HCT116 (cell line): ENCODE results near the gene TSSK6. TPM values are rescaled to one million over a fixed set of nuclear protein-coding genes. Genes with fewer than 3 reads are reported as not detected.

Experiments used
- ATAC-seq: fragments of 200-7000 bp; cut with Tn5 transposase; 2 replicates; pipeline ENCODE4 v1.9.1; 2020; ENCODE audit warnings: mild to moderate bottlenecking, moderate library complexity
- BruUV-seq: library from RNA; stranded (reverse); fragments of 400-500 nt; replicated peaks from 2 replicates; lab custom pipeline; 2021; lab: Mats Ljungman, UMichigan
- CTCF ChIA-PET: fragments of 300-600 bp; sonication (Branson Sonifier 250); formaldehyde crosslinking; loops from one replicate; lab custom pipeline; 2021; ENCODE audit warnings: antibody characterized with exemption; lab: Charles Lee
- POLR2A ChIA-PET: fragments of 300-600, 350-600 bp; sonication (Branson Sonifier 250); formaldehyde crosslinking; loops from one replicate; lab custom pipeline; 2021; ENCODE audit warnings: antibody characterized with exemption; lab: Charles Lee
- RAD21 ChIA-PET, 2 experiments: fragments of 300-600 bp; sonication (Branson Sonifier 250); formaldehyde crosslinking; loops; one replicate each; lab custom pipeline; 2023; ENCODE audit warnings: low total read pairs in 2 of 2; ENCODE audit not compliant: uncharacterized antibody in 2 of 2, unreplicated experiment in 2 of 2, low non-redundant PET in 1 of 2; lab: Charles Lee
- DNase-seq: peaks from one replicate; pipeline ENCODE4 v3.0.0-alpha.2; 2010; ENCODE audit warnings: low read depth, low spot score
- H2AFZ ChIP-seq: fragments of 200-600 bp; shearing (Covaris generic), sonication (generic); 2 replicates; pipeline ENCODE4 v1.6.1; 2017; ENCODE audit warnings: low read depth, mixed run types, mixed read lengths, antibody characterized with exemption, low read length; ENCODE audit not compliant: poor library complexity, severe bottlenecking
- H3K27ac ChIP-seq: 2 replicates; pipeline ENCODE4 v1.5.1; 2012; ENCODE audit warnings: low read depth, low read length
- H3K27me3 ChIP-seq: fragments of 200-600 bp; sonication (generic); 2 replicates; pipeline ENCODE4 v1.6.1; 2016; ENCODE audit warnings: mixed run types, low read length, mixed read lengths; ENCODE audit not compliant: insufficient read depth
- H3K36me3 ChIP-seq, 2 experiments: fragments of 200-500 bp in 1 of 2; fragments of 200-600 bp in 1 of 2; sonication (Bioruptor generic) in 1 of 2; sonication (generic) in 1 of 2; 2 replicates each; pipeline versions ENCODE4 v1.5.1 to v1.6.1; 2014 to 2016; ENCODE audit warnings: low read length in 2 of 2, inconsistent platforms in 1 of 2, mixed read lengths in 1 of 2, mixed run types in 1 of 2; ENCODE audit not compliant: insufficient read depth in 2 of 2, control insufficient read depth in 1 of 2
- H3K4me1 ChIP-seq, 2 experiments: fragments of 200-600 bp in 1 of 2; sonication (generic) in 1 of 2; 2 replicates each; pipeline versions ENCODE4 v1.5.1 to v1.6.1; 2012 to 2017; ENCODE audit warnings: low read length in 2 of 2, inconsistent platforms in 1 of 2, mild to moderate bottlenecking in 1 of 2, mixed read lengths in 1 of 2, mixed run types in 1 of 2, moderate library complexity in 1 of 2; ENCODE audit not compliant: insufficient read depth in 2 of 2, control insufficient read depth in 1 of 2
- H3K4me2 ChIP-seq: fragments of 200-600 bp; sonication (generic); 2 replicates; pipeline ENCODE4 v1.6.1; 2017; ENCODE audit warnings: mixed run types, low read length, mixed read lengths
- H3K4me3 ChIP-seq, 2 experiments: fragments of 200-600 bp in 1 of 2; sonication (generic) in 1 of 2; replicated peaks in 1 of 2; 2 replicates each; pipeline ENCODE4 v1.5.1; 2011 to 2016; ENCODE audit warnings: low read length in 2 of 2, control low read depth in 1 of 2, low read depth in 1 of 2, mild to moderate bottlenecking in 1 of 2, mixed read lengths in 1 of 2, mixed run types in 1 of 2
- H3K79me2 ChIP-seq: fragments of 200-600 bp; sonication (generic); 2 replicates; pipeline ENCODE4 v1.6.1; 2017; ENCODE audit warnings: mild to moderate bottlenecking, mixed run types, low read length, moderate library complexity, mixed read lengths; ENCODE audit not compliant: insufficient read depth
- H3K9ac ChIP-seq: fragments of 200-600 bp; sonication (generic); 2 replicates; pipeline ENCODE4 v1.6.1; 2016; ENCODE audit warnings: low read length, mixed read lengths
- H3K9me2 ChIP-seq: fragments of 200-600 bp; sonication (generic), shearing (Covaris generic); 2 replicates; pipeline ENCODE4 v1.6.1; 2017; ENCODE audit warnings: mixed run types, mild to moderate bottlenecking, moderate library complexity; ENCODE audit not compliant: insufficient read depth
- H3K9me3 ChIP-seq, 2 experiments: fragments of 200-500 bp in 1 of 2; fragments of 200-600 bp in 1 of 2; sonication (Bioruptor generic) in 1 of 2; sonication (generic) in 1 of 2; 2 replicates each; pipeline ENCODE4 v1.6.1; 2014 to 2017; ENCODE audit warnings: low read length in 2 of 2, mixed read lengths in 2 of 2, inconsistent platforms in 1 of 2, low read depth in 1 of 2, mild to moderate bottlenecking in 1 of 2, mixed run types in 1 of 2, moderate library complexity in 1 of 2; ENCODE audit not compliant: control insufficient read depth in 1 of 2, insufficient read depth in 1 of 2
- H4K20me1 ChIP-seq: fragments of 200-600 bp; sonication (generic), shearing (Covaris generic); 2 replicates; pipeline ENCODE4 v1.6.1; 2017; ENCODE audit warnings: mixed run types, mild to moderate bottlenecking, moderate library complexity; ENCODE audit not compliant: insufficient read depth
- CBX3 ChIP-seq: IDR thresholded peaks from 2 replicates; pipeline ENCODE4 v1.6.1; 2012; ENCODE audit warnings: low read depth
- CEBPB ChIP-seq: IDR thresholded peaks from 2 replicates; pipeline ENCODE4 v1.6.1; 2012; ENCODE audit warnings: low read depth
- EGR1 ChIP-seq: IDR thresholded peaks from 2 replicates; pipeline ENCODE4 v1.6.1; 2012; ENCODE audit warnings: low read depth
- EZH2 ChIP-seq: fragments of 200-600 bp; sonication (generic); IDR thresholded peaks from 2 replicates; pipeline ENCODE4 v1.6.1; 2017; ENCODE audit warnings: antibody characterized with exemption, mixed run types
- EZH2phosphoT487 ChIP-seq: fragments of 200-600 bp; IDR thresholded peaks from 2 replicates; pipeline ENCODE4 v1.6.1; 2018; ENCODE audit warnings: antibody characterized with exemption, borderline replicate concordance
- FOSL1 ChIP-seq: IDR thresholded peaks from 2 replicates; pipeline ENCODE4 v1.6.1; 2012; ENCODE audit warnings: low read depth
- JUND ChIP-seq: IDR thresholded peaks from 2 replicates; pipeline ENCODE4 v1.6.1; 2012
- MAX ChIP-seq: IDR thresholded peaks from 2 replicates; pipeline ENCODE4 v1.6.1; 2012
- RAD21 ChIP-seq: IDR thresholded peaks from 2 replicates; pipeline ENCODE4 v1.6.1; 2012; ENCODE audit warnings: low read depth, mild to moderate bottlenecking
- SP1 ChIP-seq: IDR thresholded peaks from 2 replicates; pipeline ENCODE4 v1.6.1; 2012; ENCODE audit warnings: low read depth
- SRF ChIP-seq: IDR thresholded peaks from 2 replicates; pipeline ENCODE4 v1.6.1; 2012; ENCODE audit warnings: low read depth
- TCF7L2 ChIP-seq: IDR thresholded peaks from 2 replicates; pipeline ENCODE4 v1.7.0; 2011; ENCODE audit warnings: borderline replicate concordance, inconsistent platforms; ENCODE audit not compliant: insufficient read depth, insufficient read length; ENCODE audit errors: extremely low read depth
- YY1 ChIP-seq: IDR thresholded peaks from 2 replicates; pipeline ENCODE4 v1.6.1; 2011; ENCODE audit warnings: low read length, low read depth, moderate library complexity, mild to moderate bottlenecking; ENCODE audit not compliant: insufficient replicate concordance; ENCODE audit errors: extremely low read depth
- ZFX ChIP-seq: fragments of 450-650 bp; IDR thresholded peaks from 2 replicates; pipeline ENCODE4 v1.6.1; 2017
- ZNF274 ChIP-seq: fragments of 200-500 bp; sonication (Bioruptor generic); IDR thresholded peaks from 2 replicates; pipeline ENCODE4 v1.6.1; 2014; ENCODE audit warnings: mild to moderate bottlenecking, low read depth, low read length, inconsistent platforms
- intact Hi-C: fragments of 100-400 bp; cut with micrococcal nuclease; formaldehyde crosslinking; loops from 2 replicates; pipeline ENCODE4 v1.10.0; 2022
- total RNA-seq: library from RNA; stranded (reverse); gene quantifications from one replicate; pipeline ENCODE4 v1.2.1, GENCODE V29; 2021; ENCODE audit not compliant: unreplicated experiment
- TF ChIP-seq, protein P1 (sequence below), 3 experiments: fragments of 200-600 bp in 1 of 3; sonication (generic) in 1 of 3; IDR thresholded peaks in 2 of 3; conservative IDR thresholded peaks in 1 of 3; 2 replicates each; pipeline ENCODE4 v1.5.1; 2012 to 2017; ENCODE audit warnings: low read depth in 2 of 3, low read length in 2 of 3, antibody characterized with exemption in 1 of 3, borderline replicate concordance in 1 of 3, control low read depth in 1 of 3, mild to moderate bottlenecking in 1 of 3, mixed read lengths in 1 of 3, mixed run types in 1 of 3, moderate library complexity in 1 of 3; ENCODE audit not compliant: insufficient read depth in 1 of 3
- TF ChIP-seq, protein P2 (sequence below): IDR thresholded peaks from 2 replicates; pipeline ENCODE4 v1.6.1; 2012

The TSSK6 gene
- total RNA-seq, 1 experiment from 2014 or later = 4.1 TPM

DNA sequence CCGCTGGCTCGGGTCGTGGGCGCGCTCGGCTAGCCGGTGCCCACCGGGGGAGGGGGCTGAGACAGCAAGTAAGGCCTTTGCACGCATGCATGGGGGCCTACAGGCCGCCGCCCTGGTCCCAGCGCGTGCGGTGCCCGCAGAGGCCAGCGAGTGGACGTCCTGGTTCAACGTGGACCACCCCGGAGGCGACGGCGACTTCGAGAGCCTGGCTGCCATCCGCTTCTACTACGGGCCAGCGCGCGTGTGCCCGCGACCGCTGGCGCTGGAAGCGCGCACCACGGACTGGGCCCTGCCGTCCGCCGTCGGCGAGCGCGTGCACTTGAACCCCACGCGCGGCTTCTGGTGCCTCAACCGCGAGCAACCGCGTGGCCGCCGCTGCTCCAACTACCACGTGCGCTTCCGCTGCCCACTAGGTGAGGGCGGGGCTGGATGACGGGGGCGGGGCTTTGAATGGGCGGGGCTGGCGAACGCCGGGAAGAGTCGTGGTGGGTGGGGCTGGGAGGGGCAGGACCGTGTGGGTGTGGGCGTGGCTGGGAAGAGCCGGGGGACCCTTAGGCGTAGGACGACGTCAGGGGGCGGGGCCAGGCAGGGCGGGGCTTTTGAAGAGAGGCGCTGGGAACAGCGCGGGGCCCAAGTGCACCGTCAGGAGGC lies 24.8 kb upstream of the TSSK6 start:
- ChIA-PET CTCF (interaction anchor here (0.6 to 2.8 kb wide), 2 partner anchors 14 to 195 kb away, joined by 3 to 52 read pairs; no protein-coding TSS in a partner anchor), POLR2A (interaction anchor here (1.2 to 1.3 kb wide), 2 partner anchors 24 to 124 kb away, joined by 3 read pairs; partner anchors contain the start of gene ATP13A1), RAD21 (no interaction called here)
- DNase-seq (peak; percentile 80), ATAC-seq (peak; percentile 67)
- TF ChIP-seq ZNF274 (no peak), EGR1 (no peak), YY1 (no peak), MAX (peak; percentile 93), RAD21 (no peak), FOSL1 (no peak), TCF7L2 (peak; percentile 45), EZH2phosphoT487 (no peak), ZFX (no peak), SRF (no peak), JUND (no peak), CEBPB (no peak), CBX3 (no peak; the same call in 1 of the 2 replicates), SP1 (no peak; the same call in 1 of the 2 replicates), EZH2 (no peak)
- TF ChIP-seq, protein P1, sequence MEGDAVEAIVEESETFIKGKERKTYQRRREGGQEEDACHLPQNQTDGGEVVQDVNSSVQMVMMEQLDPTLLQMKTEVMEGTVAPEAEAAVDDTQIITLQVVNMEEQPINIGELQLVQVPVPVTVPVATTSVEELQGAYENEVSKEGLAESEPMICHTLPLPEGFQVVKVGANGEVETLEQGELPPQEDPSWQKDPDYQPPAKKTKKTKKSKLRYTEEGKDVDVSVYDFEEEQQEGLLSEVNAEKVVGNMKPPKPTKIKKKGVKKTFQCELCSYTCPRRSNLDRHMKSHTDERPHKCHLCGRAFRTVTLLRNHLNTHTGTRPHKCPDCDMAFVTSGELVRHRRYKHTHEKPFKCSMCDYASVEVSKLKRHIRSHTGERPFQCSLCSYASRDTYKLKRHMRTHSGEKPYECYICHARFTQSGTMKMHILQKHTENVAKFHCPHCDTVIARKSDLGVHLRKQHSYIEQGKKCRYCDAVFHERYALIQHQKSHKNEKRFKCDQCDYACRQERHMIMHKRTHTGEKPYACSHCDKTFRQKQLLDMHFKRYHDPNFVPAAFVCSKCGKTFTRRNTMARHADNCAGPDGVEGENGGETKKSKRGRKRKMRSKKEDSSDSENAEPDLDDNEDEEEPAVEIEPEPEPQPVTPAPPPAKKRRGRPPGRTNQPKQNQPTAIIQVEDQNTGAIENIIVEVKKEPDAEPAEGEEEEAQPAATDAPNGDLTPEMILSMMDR (IDR thresholded peaks at IDR 0.05 in 2 of 3, conservative IDR thresholded peaks at IDR 0.05 in 1 of 3; ENCODE audit: borderline replicate concordance in 1 of 3, insufficient read depth in 1 of 3, low read depth in 2 of 3, low read length in 2 of 3) = no peak
- TF ChIP-seq, protein P2, sequence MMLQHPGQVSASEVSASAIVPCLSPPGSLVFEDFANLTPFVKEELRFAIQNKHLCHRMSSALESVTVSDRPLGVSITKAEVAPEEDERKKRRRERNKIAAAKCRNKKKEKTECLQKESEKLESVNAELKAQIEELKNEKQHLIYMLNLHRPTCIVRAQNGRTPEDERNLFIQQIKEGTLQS = no peak
- Histone ChIP-seq H3K4me3 (peak overlapping the region; percentile 53 to 64), H2AFZ (peak overlapping the region; percentile 65), H3K36me3 (no peaks in the 10 kb centered on the region), H3K4me1 (peaks cover 12 to 34% of the 10 kb centered on the region in 2 experiments), H3K79me2 (no peaks in the 10 kb centered on the region), H3K27me3 (no peaks in the 10 kb centered on the region), H3K9me3 (no peaks in the 10 kb centered on the region), H3K4me2 (peak overlapping the region; percentile 99), H4K20me1 (no peaks in the 10 kb centered on the region), H3K9ac (peak overlapping the region; percentile 74), H3K9me2 (no peaks in the 10 kb centered on the region), H3K27ac (no peak overlapping the region; the same call in 1 of the 2 replicates)
- no TSS peak for BruUV-seq
- intact Hi-C loops = loop anchor here (10.0 kb wide), 1 partner anchor 235 kb away; no protein-coding TSS in a partner anchor
